Activated CD4-positive, alpha-beta T cell treated with anti-CD3 and anti-CD28 coated beads, Interleukin-2, amount 10 ng/mL, durations not matched to agents 24 days and 14 days (primary cell): ENCODE measurements around the gene CTDSP2. TPM values are rescaled to one million over a fixed set of nuclear protein-coding genes. Genes with fewer than 3 reads are reported as not detected.

Experiments
- total RNA-seq: library from RNA; stranded (reverse); gene quantifications from 2 replicates; pipeline ENCODE4 v1.2.3, GENCODE V29; 2022

CTDSP2 gene
- total RNA-seq, 1 donor from 2014 or later = 82.7 TPM

Other genes starting within 250 kb of the CTDSP2 start
- 15.9 and 18.3 TPM in 2 replicates for gene DTX3, start 241.9 kb downstream of the CTDSP2 start, total RNA-seq
- 1.6 and 1.7 TPM in 2 replicates for gene ARHGEF25, start 235.3 kb downstream of the CTDSP2 start, total RNA-seq
- gene B4GALNT1, start 213.5 kb downstream of the CTDSP2 start, total RNA-seq = 4.6 and 5.7 TPM in 2 replicates
- 84.3 and 92.6 TPM in 2 replicates for gene OS9, start 152.6 kb downstream of the CTDSP2 start, total RNA-seq
- gene AGAP2, start 108.0 kb downstream of the CTDSP2 start, total RNA-seq = 27.1 and 28.2 TPM in 2 replicates
- 19.2 and 19.4 TPM in 2 replicates for gene TSPAN31, start 101.7 kb downstream of the CTDSP2 start, total RNA-seq
- gene CDK4, start 94.4 kb downstream of the CTDSP2 start, total RNA-seq = 240 and 248 TPM in 2 replicates
- gene MARCHF9, start 91.6 kb downstream of the CTDSP2 start, total RNA-seq = 21.6 and 22.7 TPM in 2 replicates
- gene CYP27B1, start 79.7 kb downstream of the CTDSP2 start, total RNA-seq = 12.3 and 12.7 TPM in 2 replicates
- gene METTL1, start 74.6 kb downstream of the CTDSP2 start, total RNA-seq = 72.2 and 79.8 TPM in 2 replicates
- gene EEF1AKMT3, start 74.1 kb downstream of the CTDSP2 start, total RNA-seq = 5.2 and 6.1 TPM in 2 replicates
- 62.5 and 64.3 TPM in 2 replicates for gene TSFM, start 63.9 kb downstream of the CTDSP2 start, total RNA-seq
- gene AVIL, start 28.0 kb downstream of the CTDSP2 start, total RNA-seq = 1.2 and 1.9 TPM in 2 replicates
- 8.3 and 10.7 TPM in 2 replicates for gene ATP23, start 94.8 kb upstream of the CTDSP2 start, total RNA-seq